SH-SY5Y (cell line): ENCODE measurements around the gene GNLY.

Experiments
- GATA2 ChIP-seq: IDR thresholded peaks from 2 replicates; pipeline ENCODE4 v1.6.1; 2011; ENCODE audit warnings: mild to moderate bottlenecking, low read depth, low read length
- GATA3 ChIP-seq: IDR thresholded peaks from 2 replicates; pipeline ENCODE4 v1.6.1; 2011; ENCODE audit warnings: low read depth, mild to moderate bottlenecking, low read length, moderate library complexity

Gene GNLY

DNA sequence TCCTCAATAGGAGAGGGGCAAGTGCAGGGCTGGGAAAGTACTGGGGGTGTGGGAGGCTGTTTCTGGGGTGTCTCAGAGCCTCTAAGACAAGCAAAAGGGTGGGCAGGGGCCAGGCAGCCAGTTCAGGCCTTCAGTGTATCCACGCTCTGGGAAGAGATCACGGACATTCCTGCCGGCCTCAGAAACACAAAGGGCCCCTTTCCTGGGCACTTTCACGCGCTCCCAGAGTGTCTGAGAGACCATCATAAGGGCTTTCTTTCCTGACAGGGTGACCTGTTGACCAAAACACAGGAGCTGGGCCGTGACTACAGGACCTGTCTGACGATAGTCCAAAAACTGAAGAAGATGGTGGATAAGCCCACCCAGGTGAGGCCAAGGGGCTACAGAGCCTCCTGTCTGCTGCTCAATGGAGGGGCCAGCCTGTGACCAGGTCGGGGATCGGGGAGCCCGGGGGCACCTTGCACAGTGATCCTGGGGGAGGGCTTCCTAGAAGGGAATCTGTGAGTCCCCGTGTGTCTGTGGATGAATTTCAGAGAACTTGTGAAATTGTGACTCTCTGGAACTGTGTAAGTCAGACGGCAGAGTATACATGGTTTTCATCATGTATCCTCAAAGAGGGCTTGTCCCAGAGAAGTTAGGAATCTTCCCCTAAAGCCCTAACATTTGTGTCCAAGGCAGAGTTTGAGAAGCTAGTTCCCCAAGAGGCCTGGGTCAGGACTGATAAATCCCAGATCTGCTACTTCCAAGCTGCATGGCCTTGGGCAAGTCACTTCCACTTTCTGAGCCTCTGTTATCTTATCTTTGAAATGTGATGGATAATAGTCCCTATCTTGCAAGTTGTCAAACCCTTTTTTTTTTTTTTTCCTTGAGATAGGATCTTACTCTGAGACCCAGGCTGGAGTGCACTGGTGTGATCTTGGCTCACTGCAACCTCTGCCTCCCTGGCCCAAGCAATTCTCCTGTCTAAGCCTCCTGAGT lies 1.8 kb downstream of the GNLY start:
- TF ChIP-seq GATA2 (0 out of 2 replicates have a peak, but pooled peaks have one; percentile 32), GATA3 (no peak)

DNA sequence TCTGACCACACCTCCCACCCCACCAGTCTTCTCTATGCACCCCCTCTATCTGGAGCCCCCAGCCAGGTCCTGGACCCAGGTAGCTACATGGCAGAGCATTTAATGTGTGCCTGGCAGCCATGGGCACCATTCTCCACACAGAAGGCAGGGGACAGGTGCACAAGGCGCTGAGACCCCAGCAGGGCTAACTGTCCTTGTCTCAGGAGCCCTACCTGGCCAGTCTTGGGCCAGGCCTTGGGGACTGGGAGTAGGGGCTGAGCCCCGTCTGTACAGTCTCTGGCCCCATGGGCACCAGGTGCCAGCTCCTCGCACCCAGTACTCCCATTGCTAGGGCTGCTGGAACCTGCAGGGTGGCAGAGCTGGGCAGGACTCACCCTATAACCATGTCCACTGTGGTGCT lies 2.9 kb downstream of the GNLY start:
- TF ChIP-seq GATA3 (no peak), GATA2 (no peak)

DNA sequence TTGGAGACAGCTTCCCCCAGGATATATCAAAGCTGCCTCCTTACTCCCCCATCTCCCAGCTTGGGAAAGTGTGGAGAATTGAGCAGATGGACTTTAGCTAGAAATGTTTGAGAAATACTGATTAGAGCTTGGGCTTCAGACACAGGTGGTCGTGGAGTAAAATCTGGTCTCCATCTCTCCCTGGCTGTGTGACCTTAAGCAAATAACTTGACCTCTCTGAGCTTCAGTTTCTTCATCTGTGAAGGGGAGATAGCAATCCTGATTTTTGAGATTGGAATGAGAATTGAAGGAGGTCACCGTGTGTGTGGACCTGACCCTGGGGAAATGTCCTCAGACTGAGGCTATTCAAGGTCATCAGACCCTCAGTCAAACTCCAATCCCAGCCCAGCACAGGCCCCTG lies 3.6 kb downstream of the GNLY start:
- TF ChIP-seq GATA3 (no peak), GATA2 (no peak)

DNA sequence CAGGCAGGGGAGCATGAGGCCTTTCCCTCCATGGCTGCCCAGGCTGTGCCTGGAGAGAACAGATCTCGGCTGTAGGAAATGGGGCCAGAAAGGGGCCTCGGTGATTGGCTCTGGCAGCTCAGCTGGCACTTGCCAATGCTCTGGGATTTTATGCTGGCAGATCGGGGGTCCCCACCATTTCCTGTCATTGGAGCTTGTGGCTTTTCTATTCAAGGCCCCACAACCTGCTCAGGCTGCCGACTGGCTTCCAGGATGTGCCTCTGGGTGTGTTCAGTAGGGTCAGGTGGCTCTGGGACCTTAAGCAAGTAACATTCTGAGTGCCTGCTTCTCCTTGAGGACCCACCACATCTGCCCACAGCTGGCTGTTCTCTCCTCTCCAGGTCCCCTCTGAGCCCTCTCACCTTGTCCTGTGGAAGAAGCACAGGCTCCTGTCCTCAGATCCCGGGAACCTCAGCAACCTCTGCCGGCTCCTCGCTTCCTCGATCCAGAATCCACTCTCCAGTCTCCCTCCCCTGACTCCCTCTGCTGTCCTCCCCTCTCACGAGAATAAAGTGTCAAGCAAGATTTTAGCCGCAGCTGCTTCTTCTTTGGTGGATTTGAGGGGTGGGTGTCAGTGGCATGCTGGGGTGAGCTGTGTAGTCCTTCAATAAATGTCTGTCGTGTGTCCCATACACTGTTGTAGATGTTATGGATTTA lies 4.2 kb downstream of the GNLY start:
- TF ChIP-seq GATA2 = no peak
- no peak for TF ChIP-seq GATA3

DNA sequence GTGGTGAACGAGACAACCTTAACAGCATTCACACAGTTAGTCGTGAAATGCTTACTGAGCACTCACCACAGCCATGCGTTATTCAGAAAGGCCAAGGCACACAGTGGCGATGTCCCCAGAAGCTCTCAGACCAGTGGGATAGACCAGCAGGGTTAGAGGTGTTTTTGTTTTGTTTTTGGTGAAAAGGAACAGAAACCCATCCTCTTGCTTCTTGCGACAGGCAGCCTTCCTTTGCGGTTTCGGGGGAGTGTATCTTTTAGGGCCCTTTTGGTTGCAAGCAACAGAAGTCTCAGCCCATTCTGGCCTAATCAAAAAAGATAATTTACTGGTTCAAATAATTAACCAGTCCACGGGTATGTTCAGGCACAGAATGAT lies 4.7 kb downstream of the GNLY start:
- TF ChIP-seq GATA2 (no peak), GATA3 (no peak)

DNA sequence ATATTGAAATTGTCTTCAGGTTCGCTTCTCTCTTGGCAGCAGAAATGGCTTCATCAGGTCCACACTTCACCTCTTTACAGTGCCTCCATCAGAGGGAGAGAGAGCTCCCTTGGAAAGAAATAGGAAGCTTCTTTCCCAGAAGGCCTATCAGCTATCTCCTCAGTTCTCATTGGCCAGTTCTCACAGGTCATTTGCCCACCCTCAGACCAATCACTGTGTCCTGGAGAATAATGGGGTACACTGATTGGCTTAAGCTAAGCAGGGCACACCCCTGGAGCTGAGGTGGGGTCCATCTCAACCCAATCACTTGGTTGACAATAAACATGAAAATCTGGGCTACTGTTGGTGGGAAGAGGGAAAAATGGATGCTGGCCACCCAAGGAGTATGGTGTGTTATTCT lies 5.2 kb downstream of the GNLY start:
- TF ChIP-seq GATA3 (no peak), GATA2 (no peak)

DNA sequence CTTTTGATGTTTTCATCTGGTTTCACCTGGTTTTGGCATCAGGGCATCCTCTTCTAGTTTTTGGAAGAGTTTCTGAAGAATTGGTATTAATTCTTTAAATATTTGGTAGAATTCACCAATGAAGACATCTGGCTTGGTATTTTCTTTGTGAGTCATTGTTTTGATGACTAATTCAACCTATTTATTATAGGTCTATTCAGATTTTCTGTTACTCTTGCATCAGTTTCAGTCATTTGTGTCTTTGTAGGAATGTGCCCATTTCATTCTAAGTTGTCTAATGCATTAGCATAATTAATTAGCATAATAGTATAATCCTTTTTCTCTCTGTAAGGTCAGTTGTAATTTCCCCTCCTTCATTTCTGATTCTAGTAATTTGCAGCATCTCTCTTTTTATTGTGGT lies 8.0 kb downstream of the GNLY start:
- TF ChIP-seq GATA2 = no peak
- no peak for TF ChIP-seq GATA3

DNA sequence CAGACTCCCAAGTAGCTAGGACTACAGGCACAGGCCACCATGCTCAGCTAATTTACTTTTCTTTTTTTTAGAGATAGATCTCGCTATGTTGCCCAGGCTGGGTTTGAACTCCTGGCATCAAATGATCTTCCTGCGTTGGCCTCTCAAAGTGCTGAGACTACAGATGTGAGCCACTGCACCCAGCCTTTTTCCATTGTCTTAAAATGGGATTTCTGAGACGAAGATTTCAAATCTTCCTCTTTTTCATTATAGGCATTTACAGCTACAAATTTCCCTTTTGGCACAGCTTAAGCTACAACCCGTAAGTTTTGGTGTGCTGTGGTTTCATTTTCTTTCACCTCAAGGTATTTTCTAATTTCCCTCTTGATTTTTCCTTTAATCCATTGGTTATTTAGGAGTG lies 8.6 kb downstream of the GNLY start:
- TF ChIP-seq GATA3 (no peak), GATA2 (no peak)

DNA sequence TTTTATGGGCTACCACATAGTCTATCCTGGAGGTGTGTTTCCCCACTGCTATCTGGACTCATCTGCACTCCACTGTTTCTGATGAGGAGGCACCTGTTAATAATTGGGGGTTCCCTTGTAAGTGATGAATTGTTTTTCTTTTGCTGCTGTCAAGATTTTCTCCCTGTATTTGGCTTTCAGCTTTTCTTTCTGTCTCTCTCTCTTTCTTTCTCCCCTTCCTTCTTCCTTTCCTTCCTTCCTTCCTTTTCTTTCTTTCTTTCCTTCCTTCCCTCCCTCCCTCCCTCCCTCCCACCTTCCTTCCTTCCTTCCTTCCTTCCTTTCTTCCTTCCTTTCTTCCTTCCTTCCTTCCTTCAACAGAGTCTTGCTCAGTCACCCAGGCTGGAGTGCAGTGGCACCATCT lies 9.2 kb downstream of the GNLY start:
- no peak for TF ChIP-seq GATA3
- no peak for TF ChIP-seq GATA2

DNA sequence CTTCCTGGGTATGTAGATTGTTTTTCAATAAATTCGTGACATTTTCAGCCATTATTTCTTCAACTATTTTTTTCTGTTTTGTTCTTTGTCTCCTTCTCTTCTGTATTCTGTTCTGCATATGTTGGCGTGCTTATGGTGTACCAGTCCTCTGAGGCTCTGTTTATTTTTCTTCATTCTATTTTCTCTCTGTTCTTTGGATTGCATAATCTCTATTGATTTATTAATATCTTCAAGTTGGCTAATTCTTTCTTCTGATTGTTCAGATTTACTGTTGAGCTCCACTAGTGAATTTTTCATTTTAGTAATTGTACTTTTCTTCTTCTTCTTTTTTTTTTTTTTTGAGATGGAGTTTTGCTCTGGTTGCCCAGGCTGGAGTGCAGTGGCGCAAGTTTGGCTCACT lies 9.9 kb downstream of the GNLY start:
- TF ChIP-seq GATA2 (no peak), GATA3 (no peak)

DNA sequence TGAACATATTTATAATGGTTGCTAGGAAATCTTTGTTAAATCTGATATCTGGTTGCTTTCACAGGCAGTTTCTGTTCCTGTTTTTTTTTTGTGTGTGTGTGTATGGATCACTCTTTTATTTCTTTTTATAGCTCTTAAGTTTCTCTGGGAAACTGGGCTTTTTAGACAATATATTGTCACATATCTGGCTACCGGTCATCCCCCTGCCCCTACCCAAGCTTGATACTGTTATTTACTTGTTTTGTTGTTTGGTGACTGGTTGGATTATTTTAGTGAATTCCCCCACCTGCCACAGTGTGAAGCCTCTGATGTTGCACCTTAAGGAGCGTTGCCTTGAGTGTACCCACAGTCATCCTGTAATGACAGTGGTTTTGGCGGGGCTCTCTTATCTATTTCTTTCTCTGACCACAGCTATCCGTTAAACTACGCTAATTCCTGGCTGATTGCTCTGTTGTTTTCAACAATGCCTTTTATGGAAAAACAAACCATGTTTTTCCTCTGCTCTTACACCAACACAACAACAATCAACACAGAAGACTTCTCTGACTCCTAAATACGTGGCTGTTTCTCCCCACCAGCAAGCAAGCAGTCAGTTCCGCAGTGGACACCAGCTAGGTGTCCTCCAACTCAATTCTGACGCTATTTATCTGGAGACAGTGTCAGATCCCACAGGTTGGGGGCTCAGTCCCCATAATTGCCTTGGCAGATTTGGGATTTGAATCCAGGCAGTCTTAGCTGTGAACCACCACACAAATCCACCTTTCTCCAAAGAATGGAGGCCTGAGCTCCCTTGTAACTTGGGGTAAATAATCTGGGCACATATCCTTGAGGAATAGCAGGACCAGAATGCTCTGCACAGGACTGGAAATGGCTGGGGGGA lies 10.9 kb downstream of the GNLY start:
- no peak for TF ChIP-seq GATA3

DNA sequence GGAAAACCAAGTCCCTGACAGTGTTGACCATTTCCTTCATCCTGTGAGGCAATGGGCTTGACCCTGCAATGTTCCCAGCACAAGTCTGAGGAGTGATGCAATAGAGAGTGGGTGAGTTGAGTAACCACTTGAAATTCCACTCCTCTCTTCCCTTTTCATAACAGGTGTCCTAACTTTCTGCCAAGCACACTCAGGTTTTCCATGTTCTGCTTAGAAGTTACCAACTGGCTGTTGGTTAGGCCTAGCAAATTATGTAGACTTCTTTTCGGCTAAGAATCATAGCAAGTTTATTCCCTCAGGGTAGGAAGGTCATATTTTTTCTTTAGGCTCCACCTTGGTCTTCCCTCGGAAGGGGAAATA lies 11.5 kb downstream of the GNLY start:
- TF ChIP-seq GATA3 = no peak
- no peak for TF ChIP-seq GATA2

DNA sequence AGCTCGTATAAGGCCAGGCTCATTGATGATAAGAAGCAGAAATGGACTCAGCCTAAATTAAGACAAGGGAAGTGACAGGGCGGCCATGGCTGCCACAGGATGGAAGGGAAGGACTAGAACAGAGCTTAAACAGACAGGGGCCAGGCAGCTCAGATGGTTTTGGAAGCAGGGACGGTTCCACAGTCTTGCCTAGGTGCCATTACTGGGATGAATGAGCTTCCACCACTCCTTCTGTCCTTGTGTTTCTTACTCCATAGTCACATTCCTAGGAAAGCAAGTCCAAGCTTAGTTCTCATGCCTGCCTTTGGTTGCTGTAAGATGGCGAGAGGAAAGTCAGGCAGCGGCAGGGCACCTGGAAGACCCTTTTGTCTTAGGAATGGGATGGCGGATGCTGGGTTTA lies 11.9 kb downstream of the GNLY start:
- TF ChIP-seq GATA2 (no peak), GATA3 (no peak)

DNA sequence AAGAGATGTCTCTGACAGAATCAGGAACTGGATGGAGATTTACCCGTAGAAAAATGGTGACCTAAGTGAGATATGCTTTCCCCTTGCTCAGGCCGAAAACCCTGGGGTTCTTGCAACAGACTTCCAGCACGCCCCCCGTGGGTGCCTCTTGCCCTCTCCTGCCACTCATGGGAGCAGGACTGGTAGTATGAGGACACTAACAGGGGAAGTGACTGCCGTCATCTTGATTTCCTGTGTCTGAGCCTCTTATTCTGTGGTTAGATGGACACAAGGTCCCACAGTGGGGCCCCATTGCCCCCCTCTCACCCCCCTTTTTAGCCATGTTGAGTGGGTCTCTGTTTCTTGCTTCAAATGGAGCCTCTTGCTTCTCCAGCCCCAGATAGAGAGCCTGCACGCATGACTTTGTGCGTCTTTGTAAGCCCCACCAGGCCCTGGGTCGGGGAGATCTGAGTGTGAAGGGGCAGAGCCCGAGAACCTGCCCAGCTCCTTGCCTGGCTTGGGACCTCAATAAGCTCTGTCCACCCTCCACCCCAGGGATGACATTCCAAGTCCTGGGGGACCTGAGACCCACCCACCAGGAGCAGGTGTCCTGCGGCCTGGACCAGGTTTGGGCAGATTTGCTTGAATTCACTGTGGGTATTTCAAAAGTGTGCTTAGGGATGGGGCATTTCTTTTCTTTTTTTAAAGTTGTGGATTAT lies 12.6 kb downstream of the GNLY start:
- no peak for TF ChIP-seq GATA2
- no peak for TF ChIP-seq GATA3

DNA sequence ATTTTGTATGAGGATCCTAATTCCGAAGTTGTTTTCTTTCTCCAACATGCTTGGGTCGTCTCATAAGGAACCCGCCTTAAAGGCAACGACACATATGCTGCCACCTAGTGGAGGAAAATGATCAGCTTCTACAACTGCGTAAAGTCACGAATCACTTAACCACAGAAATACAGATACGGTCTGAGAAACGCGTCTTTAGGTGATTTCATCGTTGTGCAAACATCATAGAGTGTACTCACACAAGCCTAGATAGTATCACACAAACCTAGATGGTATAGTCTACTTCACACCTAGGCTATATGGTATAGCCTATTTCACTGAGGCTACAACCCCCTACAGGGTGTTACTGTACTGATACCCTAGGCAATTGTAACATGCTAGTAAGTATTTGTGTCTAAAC lies 13.1 kb downstream of the GNLY start:
- no peak for TF ChIP-seq GATA2
- TF ChIP-seq GATA3 = no peak
